GM12878 (cell line): ENCODE measurements around the gene TMEM47.

Experiments used
- EZH2 ChIP-seq: IDR thresholded peaks from 2 replicates; pipeline ENCODE4 v1.6.1; 2012; ENCODE audit warnings: low read depth, mild to moderate bottlenecking, control low read depth, inconsistent platforms, low read length, borderline replicate concordance; ENCODE audit not compliant: control insufficient read depth
- TF ChIP-seq, protein P1 (sequence below), 3 experiments: IDR thresholded peaks in 2 of 3; conservative IDR thresholded peaks in 1 of 3; 2 replicates each; pipeline ENCODE4 v1.5.1; 2011; ENCODE audit warnings: low read depth in 3 of 3, low read length in 3 of 3, mild to moderate bottlenecking in 3 of 3, control low read depth in 2 of 3, moderate library complexity in 2 of 3, inconsistent platforms in 1 of 3, mixed read lengths in 1 of 3; ENCODE audit not compliant: control insufficient read depth in 2 of 3, insufficient read depth in 1 of 3; ENCODE audit errors: extremely low read depth in 1 of 3

DNA sequence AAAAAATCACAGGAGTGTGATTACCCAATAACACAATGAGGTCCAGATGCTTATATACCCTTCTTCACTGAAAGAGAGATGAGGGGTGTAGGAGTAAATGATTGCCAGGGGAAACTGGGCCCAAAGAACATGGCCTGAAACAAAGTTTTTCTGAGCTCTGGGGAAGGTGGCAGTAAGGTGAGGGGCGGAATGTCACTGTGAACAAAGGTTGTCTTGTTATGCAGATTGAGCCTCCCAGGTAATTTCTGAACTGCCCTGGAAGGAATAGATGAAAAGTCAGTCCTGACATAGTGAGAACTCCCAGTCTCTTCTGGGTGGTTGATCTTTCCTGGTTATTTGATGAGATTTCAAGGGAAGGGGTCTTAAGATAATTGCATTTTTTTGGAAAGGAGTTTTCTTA, 2.5 kb upstream of the TMEM47 start:
- TF ChIP-seq EZH2: no peak
- TF ChIP-seq, protein P1, sequence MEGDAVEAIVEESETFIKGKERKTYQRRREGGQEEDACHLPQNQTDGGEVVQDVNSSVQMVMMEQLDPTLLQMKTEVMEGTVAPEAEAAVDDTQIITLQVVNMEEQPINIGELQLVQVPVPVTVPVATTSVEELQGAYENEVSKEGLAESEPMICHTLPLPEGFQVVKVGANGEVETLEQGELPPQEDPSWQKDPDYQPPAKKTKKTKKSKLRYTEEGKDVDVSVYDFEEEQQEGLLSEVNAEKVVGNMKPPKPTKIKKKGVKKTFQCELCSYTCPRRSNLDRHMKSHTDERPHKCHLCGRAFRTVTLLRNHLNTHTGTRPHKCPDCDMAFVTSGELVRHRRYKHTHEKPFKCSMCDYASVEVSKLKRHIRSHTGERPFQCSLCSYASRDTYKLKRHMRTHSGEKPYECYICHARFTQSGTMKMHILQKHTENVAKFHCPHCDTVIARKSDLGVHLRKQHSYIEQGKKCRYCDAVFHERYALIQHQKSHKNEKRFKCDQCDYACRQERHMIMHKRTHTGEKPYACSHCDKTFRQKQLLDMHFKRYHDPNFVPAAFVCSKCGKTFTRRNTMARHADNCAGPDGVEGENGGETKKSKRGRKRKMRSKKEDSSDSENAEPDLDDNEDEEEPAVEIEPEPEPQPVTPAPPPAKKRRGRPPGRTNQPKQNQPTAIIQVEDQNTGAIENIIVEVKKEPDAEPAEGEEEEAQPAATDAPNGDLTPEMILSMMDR (IDR thresholded peaks at IDR 0.05 in 2 of 3, conservative IDR thresholded peaks at IDR 0.05 in 1 of 3; ENCODE audit: control insufficient read depth in 2 of 3, extremely low read depth in 1 of 3, insufficient read depth in 1 of 3, low read depth in 3 of 3, low read length in 3 of 3): no peak
